Hypothalamus (tissue), 51 donors: ENCODE results near the gene CHIC2.

ENCODE experiments used
- DNase-seq, 51 donors: peaks; one replicate each; lab custom pipeline; 2025; lab: John Stamatoyannopoulos, UW

CHIC2 gene

DNA sequence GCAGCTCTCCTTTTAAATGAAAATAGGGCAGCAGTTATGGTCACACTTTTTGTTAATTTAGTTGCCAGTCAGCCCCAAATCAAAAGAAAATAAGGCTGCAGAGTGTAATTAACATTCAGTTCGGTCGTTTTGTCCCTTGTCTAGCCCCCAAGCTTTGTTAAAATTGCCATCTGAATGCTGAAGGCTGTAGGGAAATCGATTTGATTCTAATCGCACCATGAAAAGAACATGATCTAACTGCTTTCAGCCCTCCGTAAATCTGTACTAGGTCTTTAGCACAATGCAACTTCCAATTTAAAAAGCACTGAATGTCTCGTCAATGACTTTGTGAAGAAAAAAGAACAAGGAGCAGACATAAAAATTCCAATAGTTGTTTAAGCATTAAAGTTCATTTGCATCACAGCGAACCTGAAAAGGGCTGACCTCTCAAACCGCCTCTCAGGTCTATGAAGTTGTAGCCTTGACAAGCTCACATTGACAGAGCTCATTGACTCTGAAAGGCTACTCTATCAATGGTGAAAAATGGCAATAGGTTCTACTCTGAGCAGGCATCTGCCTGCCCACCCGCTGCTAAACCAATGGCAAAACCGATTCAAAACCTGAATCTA, 48.9 kb downstream of the CHIC2 start:
- DNase-seq, result no peak

DNA sequence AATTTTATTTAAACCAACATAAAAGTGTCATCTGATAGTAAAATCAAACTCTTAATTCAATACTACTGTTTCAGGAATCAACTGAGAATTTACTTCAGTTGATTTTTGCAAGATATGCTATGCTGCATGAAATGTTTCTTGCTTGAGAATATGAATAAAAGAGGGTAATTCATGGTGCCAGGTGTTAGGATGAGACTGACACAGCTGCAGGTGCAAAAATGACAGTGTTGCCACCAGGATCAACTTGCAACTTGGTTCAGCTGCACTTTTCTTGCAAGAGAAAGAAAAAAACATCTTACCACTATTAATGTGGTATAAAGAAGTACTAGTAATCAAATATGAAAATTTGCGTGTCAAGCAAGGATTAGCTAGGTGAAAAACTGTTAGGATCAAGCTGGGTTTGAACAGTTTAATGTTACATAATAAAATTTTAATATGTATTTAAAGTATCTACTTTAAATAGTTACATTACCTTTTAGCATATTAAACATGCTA, 49.7 kb downstream of the CHIC2 start:
- no peak for DNase-seq

DNA sequence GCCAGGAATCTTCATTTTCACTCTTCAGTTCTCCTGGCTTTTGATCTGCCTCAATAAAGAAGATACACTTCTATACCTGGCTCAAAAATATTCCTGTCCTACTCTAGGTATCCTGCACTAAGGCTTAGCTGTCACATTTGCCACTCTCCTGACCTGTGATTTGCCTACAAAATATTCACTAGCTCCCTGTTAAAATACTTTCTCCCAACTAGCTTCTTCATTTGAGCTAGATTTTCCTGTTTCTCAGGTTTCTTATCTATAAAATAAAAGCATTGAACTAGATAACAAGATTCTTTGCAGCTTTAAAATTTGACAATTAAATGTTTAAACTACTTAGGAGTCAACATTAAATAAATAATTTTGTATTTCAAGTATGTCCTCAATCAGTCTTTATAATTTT, 53.2 kb downstream of the CHIC2 start:
- no peak for DNase-seq

DNA sequence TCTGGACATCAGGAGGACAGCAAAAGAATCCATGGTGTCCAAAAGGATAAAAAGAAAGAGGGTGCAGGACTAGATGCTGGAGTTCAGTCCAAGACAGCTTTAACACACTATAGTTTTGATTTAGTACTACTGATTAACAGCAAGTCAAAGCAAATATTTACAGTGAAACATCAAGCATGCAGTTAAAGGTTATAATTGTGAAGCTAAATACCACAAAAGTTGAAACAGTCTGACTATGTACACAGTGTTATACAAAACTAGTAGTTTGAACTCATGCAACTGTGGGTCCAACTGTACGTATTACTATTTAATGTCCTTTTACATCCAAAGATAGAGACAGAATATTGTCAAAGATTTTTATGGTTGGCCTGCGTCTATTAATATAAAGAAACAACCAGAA, 57.6 kb downstream of the CHIC2 start:
- DNase-seq, result no peak

DNA sequence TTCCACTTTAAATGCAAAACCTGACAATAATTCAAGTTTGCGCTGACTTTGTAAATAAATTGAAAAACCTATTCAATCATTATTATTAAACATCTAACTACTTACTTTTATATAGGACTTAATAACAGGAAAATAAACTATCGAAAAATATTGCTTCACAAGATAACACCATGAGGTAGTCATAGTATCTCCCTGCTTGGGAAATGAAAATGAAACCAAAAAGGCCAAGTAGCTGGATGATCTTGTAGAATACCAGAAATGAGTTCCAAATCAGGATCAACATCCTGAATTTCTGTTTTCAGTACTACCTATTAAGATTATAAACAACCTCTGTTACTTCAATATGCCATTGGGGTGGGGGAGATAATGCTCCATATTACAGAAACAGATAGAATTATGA, 58.9 kb downstream of the CHIC2 start:
- no peak for DNase-seq

DNA sequence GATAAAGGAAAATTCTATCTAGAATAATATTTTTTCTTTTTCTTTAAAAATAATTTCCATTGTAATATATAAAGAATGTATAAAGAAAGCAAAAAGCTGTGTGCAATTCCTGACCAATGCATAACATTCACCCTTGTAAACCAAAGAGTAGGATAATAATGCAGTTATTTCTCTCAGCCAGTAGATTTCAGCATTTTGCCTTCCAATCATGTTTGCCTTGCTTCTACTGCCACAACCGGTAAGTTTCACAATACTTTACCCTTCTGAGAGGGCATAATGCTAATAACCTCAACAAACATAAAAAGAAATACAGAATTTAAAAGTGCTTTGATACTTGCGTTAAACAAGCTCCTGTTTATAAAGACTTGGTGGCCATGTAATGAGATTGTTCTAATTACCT, 59.9 kb downstream of the CHIC2 start:
- no peak for DNase-seq

DNA sequence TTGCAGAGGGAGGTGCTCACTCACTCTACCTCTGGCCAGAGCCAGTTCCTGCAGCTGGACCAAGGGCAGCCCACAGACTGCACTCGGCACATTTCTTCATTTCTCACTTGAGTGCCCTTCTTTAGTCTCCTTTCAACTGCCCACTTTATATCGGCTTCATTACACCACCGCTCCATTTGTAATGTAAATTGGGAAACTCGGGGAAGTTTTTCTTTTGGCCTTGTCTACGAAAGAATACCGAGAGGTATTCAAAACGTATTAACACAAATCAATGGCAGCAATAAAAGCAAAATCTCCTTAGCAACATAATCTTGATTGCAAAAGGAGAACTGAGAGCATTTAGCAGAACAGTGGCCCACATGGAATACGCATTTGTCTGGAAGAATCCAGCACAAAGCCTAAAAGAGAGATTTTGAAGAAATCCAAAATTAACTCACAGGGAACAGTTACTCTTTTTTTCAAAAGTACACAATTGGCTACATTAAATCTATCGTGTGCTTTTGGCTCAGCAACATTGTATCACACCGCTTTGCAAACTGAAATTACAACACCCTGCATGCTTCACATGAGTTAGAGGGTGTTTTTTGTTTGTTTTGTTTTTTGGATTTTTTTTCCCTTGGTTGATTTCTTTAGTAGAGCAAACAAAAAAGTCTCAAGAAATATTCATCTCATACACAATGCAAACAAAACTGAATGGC, 62.6 kb downstream of the CHIC2 start:
- DNase-seq, result peak in 2 of 51 donors; percentile 2 to 16

DNA sequence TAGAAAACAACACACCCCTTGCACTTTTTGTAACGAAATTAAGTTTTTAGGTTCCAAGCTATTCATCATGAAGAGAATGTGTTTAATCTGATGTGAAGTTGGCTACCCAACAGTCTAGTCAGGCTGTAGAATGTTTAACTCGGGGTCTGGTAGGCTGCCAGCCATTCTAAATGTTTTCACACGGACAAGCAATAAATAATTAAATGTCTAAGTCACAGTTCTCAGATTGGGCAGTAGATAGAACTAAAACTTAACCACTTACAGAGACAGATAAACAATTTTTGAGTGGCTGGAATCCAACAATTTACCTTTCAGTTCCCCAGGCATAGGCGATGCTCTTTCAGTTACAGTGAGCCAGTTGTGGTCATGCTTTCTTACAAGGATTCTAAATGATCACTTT, 66.5 kb downstream of the CHIC2 start:
- DNase-seq, result no peak

DNA sequence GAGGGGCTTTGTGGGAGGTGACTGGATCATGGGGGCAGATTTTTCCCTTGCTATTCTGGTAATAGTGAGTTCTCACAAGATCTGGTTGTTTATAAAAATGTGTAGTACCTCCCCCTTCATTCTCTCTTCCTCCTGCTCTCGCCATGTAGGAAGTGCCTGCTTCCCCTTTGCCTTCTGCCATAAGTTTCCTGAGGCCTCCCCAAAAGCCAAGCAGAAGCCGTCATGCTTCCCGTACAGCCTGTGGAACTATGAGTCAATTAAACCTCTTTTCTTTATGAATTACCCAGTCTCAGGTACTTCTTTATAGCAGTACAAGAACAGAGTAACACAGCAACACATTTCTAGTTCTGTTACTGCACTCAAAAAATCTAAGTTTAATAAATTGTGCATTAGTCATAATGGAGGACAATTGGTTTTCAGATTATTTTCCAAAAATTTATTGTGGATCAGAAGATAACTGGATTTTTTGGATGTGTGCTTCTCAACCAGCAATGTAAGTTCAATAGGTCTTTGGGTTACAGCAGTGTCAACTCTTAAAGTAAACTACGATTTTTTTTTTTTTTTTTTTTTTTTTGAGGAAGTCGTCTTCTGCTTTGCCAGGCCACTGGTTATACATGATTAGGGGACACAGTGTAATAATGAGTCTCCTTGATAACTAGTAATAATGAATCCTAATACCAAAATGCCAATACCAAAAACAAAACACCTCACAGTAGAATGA, 69.9 kb downstream of the CHIC2 start:
- DNase-seq, result no peak

DNA sequence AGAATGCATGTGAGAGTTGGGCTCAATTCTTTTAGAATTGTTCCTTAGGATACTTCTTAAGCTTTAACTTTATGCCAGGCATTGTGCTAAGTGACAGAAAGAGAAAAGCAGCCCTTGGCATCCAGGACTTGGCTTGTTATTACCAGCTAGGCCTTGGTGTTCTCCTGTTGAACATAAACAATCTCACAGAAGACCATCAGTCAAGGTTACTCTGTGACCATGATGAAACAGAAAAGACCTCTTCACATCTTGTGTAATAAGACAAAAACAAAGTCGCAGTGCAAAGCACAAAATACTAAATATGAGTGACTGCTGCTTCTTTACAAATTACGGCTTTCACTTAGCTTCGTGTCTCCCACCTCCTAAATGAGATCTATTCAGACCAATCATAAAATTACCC, 71.6 kb downstream of the CHIC2 start:
- no peak for DNase-seq

DNA sequence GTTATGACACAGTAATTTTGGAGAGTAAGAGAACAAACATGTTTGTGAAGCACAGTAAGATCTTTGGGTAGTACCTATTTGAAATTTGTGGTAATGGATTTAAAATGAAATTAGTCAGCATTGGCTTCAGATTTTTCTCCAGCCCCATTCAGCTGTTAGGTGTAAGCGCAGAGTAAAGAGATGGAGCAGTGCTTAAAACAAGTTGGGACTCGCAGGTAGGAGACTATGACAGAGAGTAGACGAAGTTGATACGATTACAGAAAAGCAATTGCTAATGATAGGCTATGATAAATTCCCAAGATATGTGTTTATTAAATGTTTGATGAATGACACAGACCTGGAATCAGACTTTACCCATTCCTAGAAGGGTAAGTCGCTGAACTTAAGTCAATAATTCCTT, 72.6 kb downstream of the CHIC2 start:
- DNase-seq, result no peak

DNA sequence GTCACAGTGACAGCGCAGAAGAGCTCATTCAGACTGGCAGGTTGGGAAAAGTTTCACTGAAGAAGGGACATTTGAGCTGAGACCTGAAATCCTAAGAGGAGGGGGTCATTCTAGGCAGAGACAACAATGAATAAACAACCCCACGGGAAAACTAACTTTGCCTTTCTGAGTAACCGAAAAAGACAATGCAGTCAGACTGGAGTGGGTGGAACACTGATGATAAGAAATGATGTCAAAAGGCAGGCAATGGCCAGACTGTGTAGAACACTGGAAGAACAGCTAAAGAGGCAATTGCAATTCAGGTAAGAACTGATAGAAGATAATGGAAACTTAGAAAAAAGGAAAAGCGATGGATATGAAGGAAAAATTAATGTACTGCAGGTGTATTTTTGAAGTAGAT, 73.8 kb downstream of the CHIC2 start:
- DNase-seq, result no peak

DNA sequence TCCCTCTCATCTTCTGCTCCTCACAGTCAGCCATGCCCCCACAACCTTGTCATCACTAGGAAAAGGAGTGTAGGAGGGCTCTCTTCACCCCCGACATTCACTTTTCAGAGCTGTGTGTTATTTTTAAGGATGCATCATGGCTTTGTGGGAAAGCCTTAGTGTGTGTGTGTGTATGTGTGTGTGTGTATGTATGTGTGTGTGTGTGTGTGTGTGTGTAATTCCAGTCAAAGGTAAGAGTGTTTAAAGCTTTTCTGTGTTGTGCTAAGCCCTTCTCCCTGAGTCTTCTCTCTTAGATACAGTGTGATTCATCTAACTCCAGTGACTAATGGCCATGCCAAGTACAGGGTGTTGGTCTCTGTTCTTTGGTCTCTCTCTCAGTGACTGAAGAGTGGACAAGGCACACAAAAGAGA, 76.6 kb downstream of the CHIC2 start:
- peak in 2 of 51 donors; percentile 7 to 13 for DNase-seq

DNA sequence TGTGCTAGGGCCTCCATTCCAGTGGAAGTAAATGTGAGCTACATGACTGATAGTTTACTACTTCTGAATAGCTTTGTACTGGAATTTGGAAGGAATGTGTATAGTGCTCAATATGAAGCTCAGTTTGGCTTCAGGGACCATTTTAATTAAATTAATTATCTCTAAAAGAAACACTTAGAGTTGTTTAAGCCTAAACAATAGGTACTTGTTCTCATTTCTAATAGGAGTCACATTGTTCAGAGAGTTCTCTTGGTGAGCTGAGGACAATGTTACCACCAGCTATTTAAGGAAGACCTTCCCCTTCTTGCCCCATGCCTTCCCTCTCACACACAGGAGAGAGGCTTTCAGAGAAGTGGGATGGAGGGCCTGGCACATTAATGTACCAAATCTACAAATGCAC, 78.3 kb downstream of the CHIC2 start:
- no peak for DNase-seq

DNA sequence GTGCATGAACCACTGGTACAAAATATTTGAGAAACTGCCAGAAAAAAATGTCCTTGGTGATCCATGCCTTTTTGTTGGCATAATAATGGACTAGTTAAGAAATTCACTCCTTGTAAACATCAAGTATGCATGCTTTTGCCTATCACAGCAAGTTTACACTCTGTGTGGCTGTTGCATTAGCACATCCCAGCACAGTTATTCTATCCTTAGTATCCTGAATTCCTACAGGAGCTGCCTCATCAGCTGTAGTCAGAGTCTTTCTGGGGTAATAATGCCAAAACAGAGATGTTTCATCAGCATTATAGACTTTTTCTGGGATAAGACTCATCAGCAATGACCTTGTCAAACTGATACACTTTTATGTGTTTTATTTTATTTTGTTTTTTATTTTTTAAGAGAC, 82.8 kb downstream of the CHIC2 start:
- no peak for DNase-seq

DNA sequence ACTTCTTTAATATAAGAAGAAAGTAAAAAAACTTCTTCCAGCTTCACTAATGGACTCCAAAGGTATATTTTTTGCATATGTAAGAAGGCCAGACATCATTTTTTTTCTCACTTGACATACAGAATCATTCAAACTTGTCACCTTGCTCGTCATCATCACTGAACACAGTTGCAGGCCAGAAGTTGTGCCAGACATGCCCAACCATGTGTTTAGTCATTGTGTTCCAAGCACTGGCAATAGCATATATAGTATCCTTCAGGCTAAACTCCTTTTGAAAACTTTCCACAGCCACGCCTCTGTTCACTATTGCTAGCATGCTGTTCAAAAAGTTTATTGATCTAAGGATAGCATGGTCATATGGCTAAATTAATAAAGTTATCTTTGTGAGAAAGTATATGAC, 83.3 kb downstream of the CHIC2 start:
- no peak for DNase-seq

DNA sequence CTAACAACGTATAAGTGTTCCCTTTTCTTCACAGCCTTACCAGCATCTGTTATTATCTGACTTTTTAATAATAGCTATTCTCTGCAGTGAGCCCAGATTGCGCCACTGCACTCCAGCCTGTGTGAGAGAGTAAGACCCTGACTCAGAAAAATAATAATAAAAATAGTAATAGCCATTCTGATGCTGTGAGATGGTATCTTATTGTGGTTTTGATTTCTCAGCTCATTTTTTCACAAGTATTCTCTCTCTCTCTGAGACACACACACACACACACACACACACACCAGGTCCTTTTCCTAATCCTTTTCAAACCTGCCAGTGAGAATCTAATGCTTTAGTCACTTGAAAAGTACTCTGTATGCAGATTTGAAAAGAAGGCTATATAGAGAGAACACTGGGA, 89.8 kb downstream of the CHIC2 start:
- DNase-seq, result no peak

DNA sequence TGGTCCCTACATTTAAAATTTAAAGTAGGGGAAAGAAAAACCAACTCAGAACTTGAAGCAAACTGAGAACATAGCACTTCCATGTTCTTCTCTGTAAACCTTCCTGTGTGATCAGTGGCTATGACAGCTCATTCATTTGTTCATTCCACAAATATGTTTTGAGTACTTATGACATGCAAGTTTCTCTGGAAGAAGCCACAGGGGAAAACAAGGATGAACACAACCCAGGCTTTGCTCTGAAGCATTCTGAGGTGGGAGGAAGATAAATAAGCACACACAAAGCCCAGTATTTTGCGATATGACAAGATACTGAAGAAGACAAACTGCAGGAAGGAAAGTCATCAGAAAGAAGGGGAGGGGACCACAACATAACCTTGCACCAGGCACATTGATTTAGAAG, 96.4 kb downstream of the CHIC2 start:
- DNase-seq, result no peak

DNA sequence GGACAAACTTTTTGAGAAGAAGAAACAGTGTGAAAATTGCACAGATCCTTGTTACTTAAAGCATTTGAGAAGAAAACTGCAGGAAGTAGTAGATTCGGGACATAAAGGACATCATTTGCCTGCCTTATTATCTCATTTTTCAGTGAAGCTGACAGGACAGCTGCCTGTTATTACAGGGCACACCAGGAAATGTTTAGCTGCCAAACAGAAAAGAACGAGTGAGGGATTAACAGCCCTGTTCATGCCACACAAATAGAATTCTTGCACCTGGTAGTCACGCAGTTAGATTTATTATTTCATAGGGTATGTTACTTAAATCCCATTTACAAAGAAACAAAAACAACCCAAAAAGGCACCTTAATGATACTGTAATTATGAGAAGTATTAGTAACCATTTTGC, 100.6 kb downstream of the CHIC2 start:
- no peak for DNase-seq

DNA sequence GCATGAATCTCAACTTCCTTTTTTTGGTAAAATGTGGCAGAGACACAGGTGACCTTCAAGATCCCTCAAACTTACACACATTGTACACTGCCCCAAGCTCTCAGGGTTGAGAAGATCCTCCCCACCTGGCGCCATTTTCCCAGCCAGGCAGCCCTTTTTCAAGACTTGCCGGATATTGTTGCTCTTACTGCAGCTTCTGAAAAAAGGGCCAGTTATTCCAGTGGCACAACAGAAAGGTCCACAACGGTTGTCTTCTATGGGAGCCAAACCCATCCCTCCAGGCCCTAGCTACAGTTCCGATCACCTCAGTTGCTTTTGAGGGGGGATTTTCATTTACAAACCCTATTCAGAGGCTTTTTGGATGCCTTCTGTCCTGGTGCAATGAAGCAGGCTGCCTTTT, 101.1 kb downstream of the CHIC2 start:
- DNase-seq, result no peak

DNA sequence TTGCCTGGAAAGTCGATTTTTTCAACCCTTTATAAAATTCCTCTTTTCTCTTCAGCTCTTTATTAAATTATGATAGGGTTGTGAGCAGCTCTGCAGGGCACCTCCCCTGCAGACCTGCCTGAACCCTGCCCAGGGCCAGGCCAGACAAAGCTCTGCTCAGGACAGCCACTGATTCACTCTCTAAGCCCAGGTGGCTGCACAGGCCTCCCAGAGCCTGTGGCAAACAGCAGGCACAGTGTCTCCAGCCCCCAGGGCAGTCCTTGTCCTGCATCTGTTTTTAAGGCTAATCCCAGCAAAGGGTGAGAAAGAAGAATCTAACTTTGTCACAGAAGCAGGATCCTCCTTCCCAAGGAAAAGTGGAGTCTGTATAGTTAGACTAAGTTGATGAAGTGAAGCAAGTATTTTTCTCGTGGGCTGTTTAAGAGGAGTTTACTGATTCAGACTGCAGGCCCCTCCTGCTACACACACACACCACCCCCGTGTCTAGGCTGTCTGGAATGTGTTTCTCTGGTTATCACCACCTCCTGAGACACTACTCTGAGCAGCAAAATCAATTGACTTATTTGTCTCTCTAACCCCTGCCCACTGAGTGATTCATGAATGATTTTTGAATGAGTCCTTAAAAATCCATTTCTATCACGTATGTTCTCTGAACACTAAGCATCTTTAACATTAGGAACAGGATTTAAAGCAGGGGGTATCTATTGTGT, 101.7 kb downstream of the CHIC2 start:
- DNase-seq, result no peak
